Superior temporal gyrus (tissue), 1 donor: Measurements from ENCODE around the gene RBM28.

Experiments used
- DNase-seq: peaks from one replicate; pipeline ENCODE4 v3.0.0-alpha.2; 2016; ENCODE audit errors: extremely low spot score

The RBM28 gene

DNA sequence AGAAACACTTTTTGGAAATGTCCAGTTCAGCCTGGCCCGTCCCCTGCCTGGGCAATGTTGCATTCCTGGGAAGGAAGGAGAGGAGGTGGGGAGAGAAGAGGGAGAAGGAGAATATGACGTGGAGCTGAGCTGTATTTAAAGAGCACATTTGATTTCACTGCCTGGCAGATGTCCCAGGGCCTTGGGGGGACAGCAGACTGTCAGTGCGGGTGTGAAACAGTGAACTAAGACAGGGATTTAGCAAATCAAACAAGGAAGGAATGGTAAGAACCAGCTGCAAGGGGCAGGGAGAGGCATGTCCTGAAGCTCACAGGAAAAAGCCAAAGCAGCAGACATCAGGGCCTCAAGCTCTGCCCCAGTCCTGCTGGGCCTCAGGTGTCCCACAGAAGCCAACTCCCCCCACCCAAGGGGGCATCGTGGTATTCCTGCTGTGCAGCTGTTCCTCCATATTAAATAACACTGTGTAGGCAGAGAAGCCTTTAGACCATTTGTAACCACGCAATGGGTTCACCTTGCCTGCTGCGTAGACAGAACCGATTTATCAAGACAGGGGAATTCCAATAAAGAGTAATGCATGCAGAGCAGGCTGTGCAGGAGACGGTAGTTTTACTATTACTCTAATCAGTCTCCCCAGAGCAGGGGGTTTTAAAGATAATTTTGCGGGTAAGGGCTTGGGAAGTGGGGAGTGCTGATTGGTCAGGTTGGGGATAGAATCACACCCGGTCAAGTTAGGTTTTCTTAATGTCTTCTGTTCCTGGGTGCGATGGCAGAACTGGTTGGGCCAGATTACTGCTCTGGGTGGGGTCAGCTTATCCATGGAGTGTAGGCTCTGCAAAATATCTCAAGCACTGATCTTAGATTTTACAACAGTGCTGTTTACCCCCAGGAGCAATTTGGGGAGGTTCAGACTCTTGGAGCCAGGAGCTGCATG lies 84.3 kb downstream of the RBM28 start:
- DNase-seq = no peak

DNA sequence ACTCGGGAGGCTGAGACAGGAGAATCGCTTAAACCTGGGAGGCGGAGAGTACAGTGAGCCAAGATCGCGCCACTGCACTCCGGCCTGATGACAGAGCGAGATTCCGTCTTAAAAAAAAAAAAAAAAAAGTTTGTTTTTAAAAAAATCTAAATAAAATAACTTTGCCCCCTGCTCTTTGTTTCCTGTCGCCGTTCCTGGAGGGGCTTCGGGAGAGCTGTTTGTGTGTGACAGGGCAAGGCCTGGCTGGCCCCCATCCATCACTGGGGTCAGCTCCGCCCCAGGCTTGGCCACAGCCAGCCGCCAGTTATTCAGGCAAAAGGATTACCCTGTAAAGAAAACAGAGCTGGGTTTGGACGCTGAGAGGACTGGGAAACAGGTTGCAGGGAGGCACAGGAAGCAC lies 86.2 kb downstream of the RBM28 start:
- no peak for DNase-seq

- DNase-seq = no peak
Observed at GRCh38 chr7:128255271-128255670, 88.4 kb downstream of the RBM28 start.

- DNase-seq = no peak
Observed at GRCh38 chr7:128254470-128254869, 89.2 kb downstream of the RBM28 start.

- no peak for DNase-seq
Observed at GRCh38 chr7:128253701-128254100, 90.0 kb downstream of the RBM28 start.

DNA sequence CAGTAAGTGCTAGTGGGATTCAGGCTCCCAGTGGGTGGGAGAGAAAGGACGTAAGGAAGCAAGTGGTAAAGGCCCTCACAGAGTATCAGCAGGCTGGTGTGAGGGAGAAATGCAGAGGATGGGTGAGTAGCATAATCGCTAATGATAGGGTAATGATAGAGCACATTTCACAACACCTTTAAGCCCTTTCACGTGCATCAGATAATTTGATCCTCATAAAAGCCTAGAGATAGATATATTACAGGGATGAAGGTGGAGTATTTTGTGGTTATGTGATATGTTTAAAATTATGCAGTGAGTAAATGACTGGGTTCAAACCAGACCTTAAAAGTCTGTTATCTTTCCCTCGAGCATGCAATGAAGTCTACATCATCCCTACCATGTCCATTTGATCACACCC lies 92.4 kb downstream of the RBM28 start:
- DNase-seq = no peak
